Measurements from ENCODE around the gene GRIK3.

GRIK3 gene

GRCh38 chr1:36879613-36880012 lies 154.7 kb downstream of the GRIK3 start:
- no peak for DNase-seq (ENCODE audit: low spot score)
- Mint-ChIP-seq H3K9me3 (no peaks in the 10 kb centered on the region), H3K4me1 (ENCODE audit: low read depth) (no peaks in the 10 kb centered on the region), H3K27me3 (ENCODE audit: low read depth) (no peaks in the 10 kb centered on the region), H3K36me3 (ENCODE audit: low read depth) (no peaks in the 10 kb centered on the region), H3K4me3 (no peak overlapping the region), H3K27ac (no peak overlapping the region)

DNA sequence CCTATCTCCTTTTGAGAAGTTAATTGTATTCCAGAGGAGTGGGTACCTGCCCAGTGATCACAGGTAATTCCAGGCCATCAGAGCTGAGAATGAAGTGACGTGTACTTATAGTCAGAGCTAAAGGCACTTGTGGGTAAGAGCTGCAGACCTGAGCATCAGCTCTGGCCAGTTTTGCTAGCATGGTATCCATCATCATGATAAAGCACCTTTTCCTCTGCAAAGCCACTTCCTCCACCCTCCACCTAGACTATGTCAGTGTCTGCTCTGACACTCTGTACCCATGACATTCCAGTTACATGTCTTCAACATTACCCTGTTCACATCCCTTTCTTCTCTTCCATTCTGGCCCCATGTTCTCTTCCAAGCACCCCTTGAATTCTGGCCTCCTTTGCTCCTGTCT lies 157.3 kb downstream of the GRIK3 start:
- no peak for DNase-seq (ENCODE audit: low spot score)
- Mint-ChIP-seq H3K36me3 (ENCODE audit: low read depth) (no peaks in the 10 kb centered on the region), H3K4me1 (ENCODE audit: low read depth) (no peaks in the 10 kb centered on the region), H3K9me3 (no peaks in the 10 kb centered on the region), H3K27me3 (ENCODE audit: low read depth) (no peaks in the 10 kb centered on the region), H3K27ac (no peak overlapping the region), H3K4me3 (no peak overlapping the region)

GRCh38 chr1:36874271-36875060 lies 159.8 kb downstream of the GRIK3 start:
- no peaks in the 10 kb centered on the region for H3K36me3 Mint-ChIP-seq (ENCODE audit: low read depth)
- no peak for DNase-seq (ENCODE audit: low spot score)
- H3K4me1 Mint-ChIP-seq (ENCODE audit: low read depth), result no peaks in the 10 kb centered on the region
- no peaks in the 10 kb centered on the region for H3K27me3 Mint-ChIP-seq (ENCODE audit: low read depth)
- no peaks in the 10 kb centered on the region for H3K9me3 Mint-ChIP-seq
- no peak overlapping the region for H3K4me3 Mint-ChIP-seq
- no peak overlapping the region for H3K27ac Mint-ChIP-seq

- Mint-ChIP-seq H3K27me3 (ENCODE audit: low read depth) (no peaks in the 10 kb centered on the region), H3K4me1 (ENCODE audit: low read depth) (no peaks in the 10 kb centered on the region), H3K4me3 (no peak overlapping the region), H3K9me3 (no peaks in the 10 kb centered on the region), H3K36me3 (ENCODE audit: low read depth) (no peaks in the 10 kb centered on the region), H3K27ac (no peak overlapping the region)
- DNase-seq (ENCODE audit: low spot score), result no peak
These were observed 161.5 kb downstream of the GRIK3 start for GRCh38 chr1:36872858-36873257.

DNA sequence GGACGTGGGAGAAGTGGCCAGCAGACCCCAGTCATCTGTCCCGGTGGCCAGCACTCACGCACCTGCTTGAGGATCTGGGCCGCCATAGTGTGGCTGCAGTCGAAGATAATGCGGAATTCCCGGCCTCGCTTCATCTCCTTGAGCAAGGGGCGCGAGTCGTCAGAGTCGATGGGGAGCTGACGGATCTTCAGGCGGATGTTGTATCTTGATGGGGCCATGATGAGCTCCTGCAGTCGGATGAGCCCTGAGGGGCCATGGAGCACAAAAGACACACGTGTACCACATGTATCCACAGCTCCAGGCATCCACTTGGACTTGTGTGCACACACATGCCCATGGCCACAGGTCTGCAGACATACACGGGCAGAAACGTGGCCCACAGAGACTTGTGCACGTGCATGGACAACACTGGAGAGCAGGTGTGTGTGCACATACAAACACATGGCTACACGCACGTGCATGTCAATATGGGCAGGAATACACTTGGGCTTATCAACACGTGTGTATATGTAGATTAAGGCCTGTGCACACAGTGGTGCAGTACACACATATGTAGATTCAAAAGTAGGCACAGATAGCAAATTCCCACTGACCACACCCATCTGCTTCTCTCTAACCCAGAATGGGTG lies 162.1 kb downstream of the GRIK3 start:
- H3K9me3 Mint-ChIP-seq, result no peaks in the 10 kb centered on the region

DNA sequence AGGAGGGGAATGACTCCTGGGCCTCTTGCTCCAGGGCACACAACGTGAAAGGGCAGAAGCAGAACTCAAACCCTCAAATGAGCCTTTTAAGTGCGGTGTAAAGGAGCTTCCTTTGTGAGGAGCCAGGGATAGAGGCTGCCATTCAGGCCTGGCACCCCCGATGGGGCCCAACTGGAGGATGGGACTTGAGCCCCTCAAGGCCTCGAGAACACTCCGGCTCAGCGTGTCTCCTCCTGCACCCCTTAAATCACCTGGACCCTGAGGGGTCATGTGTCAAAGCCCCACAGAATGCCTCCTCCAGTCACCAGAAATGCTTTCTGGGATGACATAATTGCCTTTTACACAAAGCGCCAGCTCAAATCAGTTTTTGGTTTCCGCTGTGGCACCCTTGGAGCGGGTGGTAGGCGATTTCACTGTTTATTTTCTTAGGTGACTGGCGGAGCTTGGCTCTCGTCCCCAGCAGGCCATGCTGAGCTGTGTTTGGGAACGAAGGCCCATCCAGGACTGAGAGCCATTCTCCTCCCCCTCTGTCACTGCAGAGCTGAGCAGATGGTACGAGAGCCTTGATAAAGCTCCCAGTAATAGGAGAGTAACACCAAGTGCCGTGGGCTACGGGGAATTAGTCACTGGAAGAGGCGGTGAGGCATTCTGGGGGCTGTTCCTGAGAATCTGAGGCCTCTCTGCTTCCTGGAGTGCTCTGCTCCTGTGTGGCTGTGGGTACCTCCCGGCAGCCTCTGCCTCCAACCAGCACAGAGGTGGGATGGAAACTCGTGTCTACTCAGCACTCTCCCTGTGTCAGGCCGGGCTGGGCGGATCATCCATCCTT lies 163.0 kb downstream of the GRIK3 start:
- no peaks in the 10 kb centered on the region for H3K4me1 Mint-ChIP-seq (ENCODE audit: low read depth)
- no peak for DNase-seq (ENCODE audit: low spot score)
- no peaks in the 10 kb centered on the region for H3K27me3 Mint-ChIP-seq (ENCODE audit: low read depth)
- H3K9me3 Mint-ChIP-seq, result no peaks in the 10 kb centered on the region
- no peak overlapping the region for H3K4me3 Mint-ChIP-seq
- no peaks in the 10 kb centered on the region for H3K36me3 Mint-ChIP-seq (ENCODE audit: low read depth)
- H3K27ac Mint-ChIP-seq, result no peak overlapping the region

More for the DNA sequence above, 162.1 kb downstream of the GRIK3 start:
- Mint-ChIP-seq H3K27ac (no peak overlapping the region), H3K4me3 (no peak overlapping the region), H3K27me3 (ENCODE audit: low read depth) (no peaks in the 10 kb centered on the region), H3K36me3 (ENCODE audit: low read depth) (no peaks in the 10 kb centered on the region), H3K4me1 (ENCODE audit: low read depth) (no peaks in the 10 kb centered on the region)
- no peak for DNase-seq (ENCODE audit: low spot score)

DNA sequence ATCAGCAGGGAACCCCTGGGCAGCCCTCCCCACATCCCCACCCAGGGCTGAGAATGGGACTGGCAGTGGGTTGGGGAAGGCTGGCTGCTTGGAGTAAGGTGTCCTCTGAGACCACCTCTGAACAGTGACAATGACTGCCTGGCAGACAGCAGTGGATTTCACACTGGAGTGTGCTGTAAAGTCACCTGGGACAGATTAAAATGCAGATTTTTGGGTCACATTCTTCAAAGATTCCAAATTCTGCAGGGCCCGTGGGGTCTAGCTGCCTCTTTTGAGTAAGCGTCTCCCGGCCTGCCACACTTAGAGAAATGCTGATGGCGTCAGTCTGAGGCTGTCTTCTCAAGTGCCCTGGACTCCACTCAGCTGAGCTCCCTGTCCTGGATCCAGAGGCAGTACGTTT lies 164.5 kb downstream of the GRIK3 start:
- no peaks in the 10 kb centered on the region for H3K4me1 Mint-ChIP-seq (ENCODE audit: low read depth)

DNA sequence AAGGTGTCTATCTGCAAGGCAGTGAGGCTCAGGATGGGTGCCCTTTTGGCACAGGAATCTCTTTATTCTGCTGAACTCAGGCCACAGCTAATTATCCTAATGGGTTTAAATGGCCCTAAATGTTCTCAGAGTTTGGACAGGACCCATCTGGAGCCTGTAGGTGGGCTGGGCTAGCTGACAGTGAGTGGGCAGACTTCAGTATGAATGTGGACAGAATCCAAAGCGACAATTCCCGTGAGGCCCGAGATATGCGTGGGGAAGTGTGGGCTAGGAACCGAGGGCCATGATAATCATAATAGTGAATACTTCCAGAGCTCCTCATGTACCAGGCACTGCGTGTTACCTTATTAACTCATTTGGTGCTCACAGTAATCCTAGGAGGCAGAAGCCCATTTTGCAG lies 165.3 kb downstream of the GRIK3 start:
- no peak for DNase-seq (ENCODE audit: low spot score)
- Mint-ChIP-seq H3K36me3 (ENCODE audit: low read depth) (no peaks in the 10 kb centered on the region), H3K27me3 (ENCODE audit: low read depth) (no peaks in the 10 kb centered on the region), H3K27ac (no peak overlapping the region), H3K9me3 (no peaks in the 10 kb centered on the region), H3K4me3 (no peak overlapping the region), H3K4me1 (ENCODE audit: low read depth) (no peaks in the 10 kb centered on the region)

More for the DNA sequence above, 164.5 kb downstream of the GRIK3 start:
- Mint-ChIP-seq H3K36me3 (ENCODE audit: low read depth) (no peaks in the 10 kb centered on the region), H3K27ac (no peak overlapping the region), H3K4me3 (no peak overlapping the region), H3K27me3 (ENCODE audit: low read depth) (no peaks in the 10 kb centered on the region), H3K9me3 (no peaks in the 10 kb centered on the region)
- no peak for DNase-seq (ENCODE audit: low spot score)

DNA sequence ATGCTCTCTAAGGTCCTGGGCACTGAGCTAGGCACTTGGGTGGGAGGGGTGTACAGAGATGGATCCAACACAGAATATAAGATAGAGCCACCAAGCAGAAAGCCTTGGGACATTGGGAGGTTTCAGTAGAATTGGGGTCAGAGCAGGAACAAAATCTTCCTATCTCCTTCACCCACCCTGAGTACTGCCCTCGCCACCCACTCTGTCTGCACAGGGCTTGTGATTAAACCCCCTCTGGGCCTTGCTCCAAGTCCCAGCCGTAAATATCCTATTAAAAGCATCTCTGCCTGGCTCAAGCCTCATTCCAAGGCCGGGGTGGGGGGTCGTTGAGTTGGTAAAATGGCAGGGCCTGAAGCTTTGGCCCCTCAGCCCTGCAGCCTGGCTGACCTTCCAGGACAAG lies 166.7 kb downstream of the GRIK3 start:
- DNase-seq (ENCODE audit: low spot score), result no peak
- Mint-ChIP-seq H3K4me1 (ENCODE audit: low read depth) (no peaks in the 10 kb centered on the region), H3K27me3 (ENCODE audit: low read depth) (no peaks in the 10 kb centered on the region), H3K27ac (no peak overlapping the region), H3K4me3 (no peak overlapping the region), H3K9me3 (no peaks in the 10 kb centered on the region), H3K36me3 (ENCODE audit: low read depth) (no peaks in the 10 kb centered on the region)

- DNase-seq (ENCODE audit: low spot score), result no peak
- Mint-ChIP-seq H3K4me3 (no peak overlapping the region), H3K36me3 (ENCODE audit: low read depth) (no peaks in the 10 kb centered on the region), H3K9me3 (no peaks in the 10 kb centered on the region), H3K4me1 (ENCODE audit: low read depth) (no peaks in the 10 kb centered on the region), H3K27ac (no peak overlapping the region), H3K27me3 (ENCODE audit: low read depth) (no peaks in the 10 kb centered on the region)
These were observed 168.0 kb downstream of the GRIK3 start for GRCh38 chr1:36866169-36866814.

- DNase-seq (ENCODE audit: low spot score), result no peak
- Mint-ChIP-seq H3K4me1 (ENCODE audit: low read depth) (no peaks in the 10 kb centered on the region), H3K9me3 (no peaks in the 10 kb centered on the region), H3K4me3 (no peak overlapping the region), H3K36me3 (ENCODE audit: low read depth) (no peaks in the 10 kb centered on the region), H3K27ac (no peak overlapping the region), H3K27me3 (ENCODE audit: low read depth) (no peaks in the 10 kb centered on the region)
These were observed 168.8 kb downstream of the GRIK3 start for GRCh38 chr1:36865602-36865900.

DNA sequence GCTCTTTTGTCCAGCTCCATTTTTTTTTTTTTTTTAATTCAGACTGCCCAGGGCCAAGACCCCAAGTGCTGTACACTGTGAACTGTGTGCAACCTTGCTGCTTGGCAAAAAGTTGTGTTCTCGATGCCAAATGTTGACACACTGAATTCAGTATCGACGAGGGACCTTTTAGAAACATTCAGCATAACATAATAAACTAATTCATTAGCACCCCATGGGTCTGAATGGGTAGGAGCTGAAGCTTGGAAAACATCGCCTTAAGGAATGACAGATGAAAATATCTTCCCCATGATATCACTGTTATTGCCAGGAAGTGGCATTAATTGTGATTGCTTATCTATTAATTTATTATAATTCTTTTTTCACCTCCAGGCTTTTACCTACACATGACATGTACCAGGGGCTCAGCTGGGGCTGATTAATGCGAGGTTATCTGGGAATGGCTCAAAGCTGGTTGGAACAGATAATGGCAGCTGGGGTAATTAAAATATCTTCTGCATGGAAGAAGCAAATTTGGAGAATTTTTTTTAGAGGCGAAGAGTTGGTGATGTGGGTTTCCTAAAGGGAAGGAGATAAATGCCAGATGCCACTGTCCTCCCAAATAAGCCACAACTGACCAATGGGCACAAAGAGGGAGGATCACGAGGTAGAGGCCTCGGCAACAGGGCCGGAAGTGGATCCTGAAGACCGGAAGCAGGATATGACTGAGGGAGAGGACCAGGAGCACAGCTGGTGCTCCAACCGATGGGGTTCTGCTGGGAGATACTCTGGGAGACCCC lies 169.3 kb downstream of the GRIK3 start:
- no peaks in the 10 kb centered on the region for H3K4me1 Mint-ChIP-seq (ENCODE audit: low read depth)
- DNase-seq (ENCODE audit: low spot score), result no peak
- H3K27me3 Mint-ChIP-seq (ENCODE audit: low read depth), result no peaks in the 10 kb centered on the region
- H3K36me3 Mint-ChIP-seq (ENCODE audit: low read depth), result no peaks in the 10 kb centered on the region
- no peaks in the 10 kb centered on the region for H3K9me3 Mint-ChIP-seq
- H3K27ac Mint-ChIP-seq, result no peak overlapping the region
- H3K4me3 Mint-ChIP-seq, result no peak overlapping the region

GRCh38 chr1:36864182-36864822 lies 170.0 kb downstream of the GRIK3 start:
- DNase-seq (ENCODE audit: low spot score), result no peak
- Mint-ChIP-seq H3K27me3 (ENCODE audit: low read depth) (no peaks in the 10 kb centered on the region), H3K36me3 (ENCODE audit: low read depth) (no peaks in the 10 kb centered on the region), H3K9me3 (no peaks in the 10 kb centered on the region), H3K27ac (no peak overlapping the region), H3K4me1 (ENCODE audit: low read depth) (no peaks in the 10 kb centered on the region), H3K4me3 (no peak overlapping the region)
